Right atrium auricular region (tissue), 2 donors: ENCODE measurements around the gene PTH1R. TPM values are rescaled to one million over a fixed set of nuclear protein-coding genes. Genes with fewer than 3 reads are reported as not detected.

ENCODE experiments used
- DNase-seq: peaks from one replicate; pipeline ENCODE4 v3.0.0-alpha.2; 2019; ENCODE audit warnings: low spot score
- H3K27ac ChIP-seq, 2 donors: fragments of 200-600 bp; sonication (generic); 1 replicate in 1 of 2; 2 replicates in 1 of 2; pipeline ENCODE4 v1.5.1; 2016 to 2019
- H3K27me3 ChIP-seq, 2 donors: fragments of 200-600 bp; sonication (generic); one replicate each; pipeline versions ENCODE4 v1.5.1 to v1.6.0; 2017 to 2019
- H3K36me3 ChIP-seq: fragments of 200-600 bp; sonication (generic); one replicate; pipeline ENCODE4 v1.5.1; 2016
- H3K4me1 ChIP-seq, 2 donors: fragments of 200-600 bp; sonication (generic); one replicate each; pipeline versions ENCODE4 v1.5.1 to v1.6.0; 2017 to 2019
- H3K4me3 ChIP-seq, 2 donors: fragments of 200-600 bp; sonication (generic); 1 replicate in 1 of 2; 2 replicates in 1 of 2; pipeline ENCODE4 v1.5.1; 2017 to 2019; ENCODE audit warnings: mild to moderate bottlenecking in 1 of 2, moderate library complexity in 1 of 2
- H3K9me3 ChIP-seq, 2 donors: fragments of 200-600 bp; sonication (generic); one replicate each; pipeline ENCODE4 v1.5.1; 2019
- total RNA-seq, 2 donors: library from RNA; depleted of rRNA; stranded (reverse); fragments of >200 nt; gene quantifications; one replicate each; pipeline ENCODE4 v1.1.0, GENCODE V29; 2016
- TF ChIP-seq, protein P1 (sequence below), 2 donors: fragments of 200-600 bp; sonication (generic); IDR thresholded peaks; one replicate each; pipeline ENCODE4 v1.5.1; 2019; ENCODE audit warnings: antibody characterized with exemption in 2 of 2

Gene PTH1R
- total RNA-seq, 2 donors from 2014 or later: 7.2 to 10.1 TPM

DNA sequence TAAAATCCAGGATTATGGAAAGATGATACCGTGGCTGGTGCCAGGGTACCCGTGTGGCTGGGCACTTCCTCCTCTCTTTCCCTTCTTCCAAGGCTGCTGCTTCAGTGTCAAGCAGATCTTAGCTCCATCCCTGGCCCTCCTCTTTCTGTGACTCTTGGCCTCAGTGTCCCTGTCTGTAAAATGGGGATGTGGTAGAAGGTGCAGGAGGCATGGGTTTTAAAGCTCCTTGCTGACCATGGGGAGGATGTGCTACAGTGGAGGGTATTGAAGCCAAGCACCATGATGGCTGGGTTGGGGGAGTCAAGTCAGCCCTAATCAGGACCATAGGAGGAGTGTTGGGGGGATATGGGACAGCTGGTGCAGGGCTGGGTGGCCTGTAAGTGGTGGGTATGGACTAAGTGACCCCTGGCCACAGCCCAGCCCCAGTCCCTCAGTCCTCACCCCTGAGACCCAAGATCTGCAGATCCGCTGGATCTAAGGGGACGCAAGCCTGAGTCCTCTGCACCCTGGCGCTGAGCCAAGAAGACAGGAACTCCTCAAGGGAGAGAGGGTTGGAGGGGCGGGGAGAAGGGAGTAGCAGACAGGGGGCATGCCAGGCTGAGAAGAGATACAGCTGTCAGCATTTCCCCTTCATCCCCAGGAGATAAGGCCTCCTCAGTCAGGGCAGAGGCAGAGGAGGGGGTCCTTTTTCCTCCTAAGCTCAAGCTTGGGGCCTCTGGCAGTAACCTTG, 12.0 kb downstream of the PTH1R start:
- Histone ChIP-seq H3K27ac (no peak overlapping the region), H3K27me3 (no peaks in the 10 kb centered on the region), H3K4me1 (peaks cover 0 to 22% of the 10 kb centered on the region in 2 donors), H3K4me3 (no peak overlapping the region), H3K36me3 (no peaks in the 10 kb centered on the region), H3K9me3 (no peaks in the 10 kb centered on the region)
- DNase-seq: no peak
- TF ChIP-seq, protein P1, sequence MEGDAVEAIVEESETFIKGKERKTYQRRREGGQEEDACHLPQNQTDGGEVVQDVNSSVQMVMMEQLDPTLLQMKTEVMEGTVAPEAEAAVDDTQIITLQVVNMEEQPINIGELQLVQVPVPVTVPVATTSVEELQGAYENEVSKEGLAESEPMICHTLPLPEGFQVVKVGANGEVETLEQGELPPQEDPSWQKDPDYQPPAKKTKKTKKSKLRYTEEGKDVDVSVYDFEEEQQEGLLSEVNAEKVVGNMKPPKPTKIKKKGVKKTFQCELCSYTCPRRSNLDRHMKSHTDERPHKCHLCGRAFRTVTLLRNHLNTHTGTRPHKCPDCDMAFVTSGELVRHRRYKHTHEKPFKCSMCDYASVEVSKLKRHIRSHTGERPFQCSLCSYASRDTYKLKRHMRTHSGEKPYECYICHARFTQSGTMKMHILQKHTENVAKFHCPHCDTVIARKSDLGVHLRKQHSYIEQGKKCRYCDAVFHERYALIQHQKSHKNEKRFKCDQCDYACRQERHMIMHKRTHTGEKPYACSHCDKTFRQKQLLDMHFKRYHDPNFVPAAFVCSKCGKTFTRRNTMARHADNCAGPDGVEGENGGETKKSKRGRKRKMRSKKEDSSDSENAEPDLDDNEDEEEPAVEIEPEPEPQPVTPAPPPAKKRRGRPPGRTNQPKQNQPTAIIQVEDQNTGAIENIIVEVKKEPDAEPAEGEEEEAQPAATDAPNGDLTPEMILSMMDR (IDR thresholded peaks at IDR 0.05): no peak

DNA sequence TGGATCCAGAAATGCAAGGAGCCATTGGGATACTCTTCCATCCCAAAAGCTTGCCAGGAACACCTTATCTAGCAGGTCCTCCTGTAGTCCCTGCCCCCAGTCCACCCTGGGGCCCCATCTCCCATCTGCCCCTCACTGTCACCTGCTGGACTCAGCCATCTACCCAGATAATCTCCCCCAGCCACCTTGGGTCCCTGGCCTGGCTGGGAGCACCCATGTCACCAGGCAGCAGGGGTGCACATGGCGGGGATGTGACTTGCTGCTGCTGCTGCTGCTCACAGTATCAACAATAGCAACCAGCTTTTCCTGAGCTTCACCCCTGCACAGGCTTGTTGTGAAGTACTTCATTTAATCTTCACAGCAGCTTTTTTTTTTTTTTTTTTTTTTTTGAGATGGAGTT, 12.6 kb downstream of the PTH1R start:
- DNase-seq: no peak
- no peaks in the 10 kb centered on the region for H3K36me3 ChIP-seq
- TF ChIP-seq, protein P1 (IDR thresholded peaks at IDR 0.05): no peak
- H3K27ac ChIP-seq: no peak overlapping the region
- no peaks in the 10 kb centered on the region for H3K9me3 ChIP-seq
- H3K4me1 ChIP-seq: peaks cover 0 to 22% of the 10 kb centered on the region in 2 donors
- no peaks in the 10 kb centered on the region for H3K27me3 ChIP-seq
- H3K4me3 ChIP-seq: no peak overlapping the region

DNA sequence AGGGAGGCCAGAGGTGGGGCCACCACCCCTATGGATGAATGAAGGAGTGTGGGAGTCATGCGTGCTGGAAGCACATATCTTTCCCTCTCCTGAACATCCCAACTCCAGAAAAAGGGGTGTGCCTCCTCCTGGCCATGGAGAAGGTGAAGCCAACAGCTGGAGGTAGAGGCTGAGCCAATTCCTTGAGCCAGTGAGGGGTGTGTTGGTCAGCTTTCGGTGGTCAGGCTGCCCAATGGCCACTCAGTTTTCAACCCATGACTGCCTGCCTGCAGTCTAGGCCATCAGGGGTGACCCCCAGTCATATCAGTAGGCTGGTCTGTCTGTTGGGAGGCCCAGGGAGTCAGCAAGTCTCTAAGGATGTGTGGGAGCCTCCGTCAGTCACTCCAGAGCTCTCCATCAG, 13.6 kb downstream of the PTH1R start:
- TF ChIP-seq, protein P1 (IDR thresholded peaks at IDR 0.05): no peak

DNA sequence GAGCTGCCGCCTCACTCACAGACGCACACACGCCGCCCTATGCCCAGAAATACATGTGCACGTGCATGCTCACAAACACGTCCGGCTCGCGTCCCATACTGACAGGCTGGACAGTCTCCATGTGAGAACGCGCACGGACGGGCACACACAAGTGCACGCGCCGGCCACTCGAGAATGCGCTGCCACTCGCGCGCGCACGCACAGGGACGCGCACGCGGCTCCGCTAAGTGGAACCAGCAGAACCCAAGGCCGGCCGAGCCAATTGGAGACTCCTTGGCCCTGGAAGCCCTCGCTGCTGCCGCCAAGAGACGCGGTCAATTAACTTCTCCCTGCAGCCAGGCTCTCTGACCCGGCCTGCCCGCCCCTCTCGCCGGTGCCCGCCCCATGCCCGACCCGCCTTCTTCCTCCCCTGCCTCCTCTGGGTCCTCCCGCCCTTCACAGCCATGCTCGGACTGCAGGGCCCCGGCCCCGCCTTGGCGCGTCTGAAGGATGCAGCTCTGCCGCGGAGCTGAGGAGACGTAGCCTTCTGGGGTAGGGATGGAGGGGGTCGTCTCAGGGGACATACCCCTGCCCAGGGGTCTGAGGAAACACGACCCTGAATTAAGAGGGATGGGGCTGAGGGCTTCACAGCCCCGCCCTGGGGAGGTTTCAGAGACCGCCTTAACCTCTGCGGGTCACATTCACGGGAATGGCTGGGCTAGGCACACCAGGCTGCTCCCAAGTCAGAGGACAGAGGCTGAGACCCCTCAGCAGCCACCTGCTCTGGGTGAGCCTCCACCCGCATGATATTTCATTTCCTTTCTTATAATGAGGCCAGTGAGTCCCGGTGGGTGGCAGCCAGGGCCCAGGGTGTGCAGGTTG, 15.0 kb downstream of the PTH1R start:
- peak; percentile 83 for DNase-seq
- H3K4me1 ChIP-seq: peaks cover 0 to 22% of the 10 kb centered on the region in 2 donors
- peak overlapping the region; percentile 49 to 59 for H3K27ac ChIP-seq
- no peaks in the 10 kb centered on the region for H3K9me3 ChIP-seq
- H3K4me3 ChIP-seq: peak overlapping the region; percentile 31 to 50
- no peaks in the 10 kb centered on the region for H3K36me3 ChIP-seq
- no peaks in the 10 kb centered on the region for H3K27me3 ChIP-seq
- TF ChIP-seq, protein P1 (IDR thresholded peaks at IDR 0.05): no peak

More for the DNA sequence above, 13.6 kb downstream of the PTH1R start:
- Histone ChIP-seq H3K4me1 (peaks cover 0 to 22% of the 10 kb centered on the region in 2 donors), H3K27me3 (no peaks in the 10 kb centered on the region), H3K4me3 (no peak overlapping the region), H3K36me3 (no peaks in the 10 kb centered on the region), H3K9me3 (no peaks in the 10 kb centered on the region), H3K27ac (no peak overlapping the region)
- DNase-seq: no peak

DNA sequence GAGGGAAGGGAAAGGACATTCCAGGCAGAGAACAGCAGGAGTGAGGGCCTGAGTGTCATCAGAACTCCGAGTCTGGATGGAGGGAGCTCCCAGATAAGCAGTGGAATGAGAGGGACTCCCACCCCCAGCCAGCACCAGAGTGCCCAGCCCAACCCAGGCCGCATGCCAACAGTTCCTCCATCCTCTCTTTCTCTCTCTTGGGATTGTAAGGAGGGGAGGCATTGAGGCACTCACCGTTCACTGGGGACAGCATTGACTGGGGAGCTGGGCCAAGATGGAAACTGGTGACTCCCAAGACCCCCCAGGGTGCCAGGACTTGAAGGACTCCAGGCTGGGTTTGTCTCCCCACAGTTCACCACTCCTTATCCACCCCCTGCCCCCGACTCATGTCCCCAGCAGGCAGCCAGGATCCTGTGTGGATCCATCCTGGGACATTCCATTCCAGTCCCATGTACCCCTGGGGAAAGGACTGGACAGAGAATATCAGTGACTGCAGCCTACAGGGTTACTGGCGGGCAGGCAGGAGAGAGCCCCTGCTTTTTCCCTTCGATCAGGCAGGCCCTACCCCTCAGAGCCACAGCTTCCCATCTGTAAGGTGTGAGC, 15.7 kb downstream of the PTH1R start:
- Histone ChIP-seq H3K27ac (peak overlapping the region; percentile 49 to 59), H3K9me3 (no peaks in the 10 kb centered on the region), H3K36me3 (no peaks in the 10 kb centered on the region), H3K4me1 (peaks cover 0 to 24% of the 10 kb centered on the region in 2 donors), H3K27me3 (no peaks in the 10 kb centered on the region), H3K4me3 (peak overlapping the region in 1 of 2 donors; percentile 50)
- TF ChIP-seq, protein P1 (IDR thresholded peaks at IDR 0.05): no peak
- no peak for DNase-seq
